Tibial artery (tissue), 4 donors: Measurements from ENCODE around the gene SLC2A4RG.
A peak's percentile ranks its signal among the peaks of the same experiment; 100 is the strongest.

Experiments used
- DNase-seq, 2 donors: peaks; one replicate each; pipeline ENCODE4 v3.0.0-alpha.2; 2019
- H3K27ac ChIP-seq, 2 donors: fragments of 200-600 bp; sonication (generic) in 1 of 2; 1 replicate in 1 of 2; 2 replicates in 1 of 2; pipeline ENCODE4 v1.5.1; 2018 to 2019; ENCODE audit warnings: mild to moderate bottlenecking in 1 of 2
- H3K27me3 ChIP-seq, 2 donors: fragments of 200-600 bp; sonication (generic) in 1 of 2; one replicate each; pipeline versions ENCODE4 v1.5.1 to v1.6.0; 2016 to 2019
- H3K36me3 ChIP-seq, 3 donors: fragments of 200-600 bp; sonication (generic) in 2 of 3; one replicate each; pipeline ENCODE4 v1.5.1; 2016 to 2019; ENCODE audit warnings: mild to moderate bottlenecking in 2 of 3
- H3K4me1 ChIP-seq, 4 donors: fragments of 200-600 bp; sonication (generic) in 2 of 4; 1 replicate in 3 of 4; 2 replicates in 1 of 4; pipeline ENCODE4 v1.5.1; 2016 to 2019
- H3K4me3 ChIP-seq, 2 donors: fragments of 200-600 bp; sonication (generic) in 1 of 2; 1 replicate in 1 of 2; 2 replicates in 1 of 2; pipeline ENCODE4 v1.5.1; 2018 to 2019; ENCODE audit warnings: mild to moderate bottlenecking in 2 of 2
- H3K9me3 ChIP-seq, 3 donors: fragments of 200-600 bp; sonication (generic) in 1 of 3; one replicate each; pipeline ENCODE4 v1.5.1; 2016 to 2019
- CTCF ChIP-seq, 2 experiments: fragments of 200-600 bp in 1 of 2; fragments of 450-650 bp in 1 of 2; IDR thresholded peaks; one replicate each; pipeline ENCODE4 v1.5.1; 2017 to 2019; ENCODE audit warnings: antibody characterized with exemption in 2 of 2, mild to moderate bottlenecking in 1 of 2, moderate library complexity in 1 of 2
- intact Hi-C: fragments of 100-400 bp; cut with DNase I; formaldehyde crosslinking; loops from one replicate; pipeline ENCODE4 v1.15.0; 2023; ENCODE audit warnings: low total_unique reads

SLC2A4RG gene

GRCh38 chr20:63739130-63740069 lies at the start of gene SLC2A4RG:
SLC2A4RG (plus strand) TSS chr20:63739776; CDS start chr20:63739913, 137 bp downstream.
- intact Hi-C loops = loop anchor here (10.0 kb wide), 3 partner anchors 85 to 125 kb away; partner anchors contain the start of genes ABHD16B, GMEB2, RTEL1 and STMN3
- no peak for TF ChIP-seq CTCF (IDR thresholded peaks at IDR 0.05)
- peaks cover 0 to 41% (median 31%) of the 10 kb centered on the region in 4 donors for H3K4me1 ChIP-seq
- H3K4me3 ChIP-seq = peak within 1 kb of the TSS; percentile 84 to 93
- peaks cover 31 to 49% (median 41%) of the 10 kb centered on the region in 3 donors for H3K36me3 ChIP-seq
- no peaks in the 10 kb centered on the region for H3K9me3 ChIP-seq
- peak; percentile 62 to 90 for DNase-seq
- peak within 1 kb of the TSS; percentile 97 to 98 for H3K27ac ChIP-seq
- no peaks in the 10 kb centered on the region for H3K27me3 ChIP-seq

DNA sequence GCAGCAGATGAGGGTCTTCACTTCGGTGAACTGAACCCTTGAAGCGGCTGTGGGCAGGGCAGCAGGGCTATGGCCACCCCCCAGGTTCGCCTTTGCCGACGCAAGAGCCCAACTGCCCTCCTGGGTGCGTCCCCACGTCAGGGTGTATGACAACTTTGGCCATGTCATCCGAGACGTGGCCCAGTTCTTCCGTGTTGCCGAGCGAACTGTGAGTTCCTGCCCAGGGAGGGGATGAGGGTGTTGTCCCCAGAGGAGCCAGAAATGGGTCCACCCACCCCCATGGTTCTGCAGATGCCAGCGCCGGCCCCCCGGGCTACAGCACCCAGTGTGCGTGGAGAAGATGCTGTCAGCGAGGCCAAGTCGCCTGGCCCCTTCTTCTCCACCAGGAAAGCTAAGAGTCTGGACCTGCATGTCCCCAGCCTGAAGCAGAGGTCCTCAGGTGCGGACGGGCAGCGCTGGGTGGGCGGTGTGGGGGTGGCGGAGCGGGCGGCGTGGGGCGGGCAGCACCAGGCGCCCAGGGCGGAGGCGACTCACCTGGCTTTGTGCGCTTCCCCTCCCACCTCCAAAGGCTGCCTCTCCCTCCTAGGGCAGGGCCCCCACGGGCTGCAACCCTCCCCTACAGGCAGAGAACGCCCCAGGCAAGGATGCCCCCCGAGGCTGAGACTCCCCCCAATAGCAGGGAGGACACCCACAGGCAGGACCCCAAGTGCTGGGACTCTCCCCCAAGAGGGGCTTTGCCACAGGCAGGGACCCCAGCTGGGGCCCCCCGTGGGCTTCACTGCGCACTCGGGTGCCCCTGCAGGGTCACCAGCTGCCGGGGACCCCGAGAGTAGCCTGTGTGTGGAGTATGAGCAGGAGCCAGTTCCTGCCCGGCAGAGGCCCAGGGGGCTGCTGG lies 49.3 kb upstream of the SLC2A4RG start:
- DNase-seq = no peak
- intact Hi-C loops = no loop called here
- TF ChIP-seq CTCF (IDR thresholded peaks at IDR 0.05) = no peak
- Histone ChIP-seq H3K4me1 (peaks cover 4 to 32% (median 21%) of the 10 kb centered on the region in 4 donors), H3K36me3 (peaks cover 0 to 35% (median 21%) of the 10 kb centered on the region in 3 donors), H3K9me3 (no peaks in the 10 kb centered on the region), H3K27ac (no peak overlapping the region), H3K27me3 (no peaks in the 10 kb centered on the region), H3K4me3 (no peak overlapping the region)

DNA sequence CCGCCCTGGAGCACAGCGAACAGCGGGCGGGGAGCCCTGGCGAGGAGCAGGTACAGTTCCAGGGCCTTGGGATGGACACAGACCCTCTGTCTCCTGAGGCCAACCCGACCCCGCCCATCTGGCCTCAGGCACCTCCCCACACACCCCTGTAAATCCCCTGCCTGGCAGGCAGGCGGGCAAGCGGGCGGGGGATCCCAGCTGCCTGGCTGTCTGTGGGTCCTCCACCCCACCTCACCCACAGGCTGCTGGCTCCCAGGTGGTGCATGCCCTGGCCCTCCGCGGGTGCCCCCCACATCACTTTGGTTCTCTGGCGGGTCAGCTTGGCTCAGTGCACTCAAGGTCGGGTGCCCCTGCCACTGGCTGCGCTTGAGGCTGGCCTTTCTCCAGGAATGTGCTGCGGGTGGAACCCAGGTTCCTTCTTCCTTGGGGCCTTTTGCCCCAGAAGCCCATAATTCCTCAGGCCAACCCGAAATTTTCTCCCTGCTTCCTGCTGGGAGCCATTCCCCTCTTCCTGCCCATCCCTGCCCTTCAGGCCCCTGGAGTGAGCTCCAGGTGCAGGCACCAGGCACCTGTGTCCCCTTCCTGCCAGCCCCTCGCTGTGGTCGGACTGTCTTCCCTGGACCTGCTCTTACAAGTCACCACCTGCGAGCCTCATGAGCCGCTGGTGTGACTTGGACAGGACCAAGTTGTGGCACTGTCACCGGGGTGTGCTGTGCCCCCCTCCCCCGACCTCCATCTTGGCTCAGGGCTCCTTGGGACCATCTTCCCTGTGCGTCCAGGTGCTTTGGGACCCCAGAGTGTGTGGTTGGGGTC lies 48.5 kb upstream of the SLC2A4RG start:
- no peak for TF ChIP-seq CTCF (IDR thresholded peaks at IDR 0.05)
- DNase-seq = peak in 1 of 2 donors; percentile 67
- H3K27me3 ChIP-seq = no peaks in the 10 kb centered on the region
- no peak overlapping the region for H3K4me3 ChIP-seq
- intact Hi-C loops = no loop called here
- peaks cover 0 to 38% (median 28%) of the 10 kb centered on the region in 3 donors for H3K36me3 ChIP-seq
- no peaks in the 10 kb centered on the region for H3K9me3 ChIP-seq
- peaks cover 4 to 29% (median 23%) of the 10 kb centered on the region in 4 donors for H3K4me1 ChIP-seq
- no peak overlapping the region for H3K27ac ChIP-seq

DNA sequence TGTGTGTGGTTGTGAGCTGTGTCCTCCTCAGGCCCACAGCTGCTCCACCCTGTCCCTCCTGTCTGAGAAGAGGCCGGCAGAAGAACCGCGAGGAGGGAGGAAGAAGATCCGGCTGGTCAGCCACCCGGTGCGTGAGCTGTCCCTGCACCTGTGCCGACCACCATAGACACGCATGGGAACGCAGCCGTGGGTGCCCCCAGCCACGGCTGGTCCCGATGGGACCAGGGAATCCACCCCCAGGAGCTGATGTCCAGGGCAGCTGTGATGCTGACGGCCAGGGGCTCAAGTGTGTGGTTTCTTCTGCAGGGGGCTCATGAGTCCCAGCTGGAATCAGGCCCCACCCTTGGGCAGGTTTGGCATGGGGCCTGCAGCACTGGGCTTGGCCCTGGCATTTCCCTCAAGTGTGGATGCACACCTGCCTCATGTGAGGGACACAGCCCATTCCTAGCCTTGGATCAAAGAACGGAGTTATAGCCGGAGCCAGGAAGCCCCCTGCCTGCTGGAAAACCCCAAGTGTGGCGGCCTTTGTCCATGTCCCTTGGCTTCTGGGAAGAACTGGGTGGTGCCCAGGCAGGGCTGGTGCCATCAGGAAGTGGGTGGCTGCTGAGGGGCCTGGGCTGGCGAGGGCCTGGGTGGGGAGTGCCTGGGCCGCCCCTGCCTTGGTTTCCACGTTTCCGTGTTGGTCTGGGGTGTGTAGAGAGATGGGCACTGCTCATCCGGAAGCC lies 47.7 kb upstream of the SLC2A4RG start:
- H3K4me1 ChIP-seq = peaks cover 4 to 29% (median 22%) of the 10 kb centered on the region in 4 donors
- DNase-seq = peak in 1 of 2 donors; percentile 66
- no peak for TF ChIP-seq CTCF (IDR thresholded peaks at IDR 0.05)
- no peaks in the 10 kb centered on the region for H3K9me3 ChIP-seq
- intact Hi-C loops = no loop called here
- H3K27me3 ChIP-seq = no peaks in the 10 kb centered on the region
- H3K27ac ChIP-seq = no peak overlapping the region
- no peak overlapping the region for H3K4me3 ChIP-seq
- peaks cover 0 to 34% (median 28%) of the 10 kb centered on the region in 3 donors for H3K36me3 ChIP-seq
